Measurements from ENCODE around the gene VPS51. TPM values are rescaled to one million over a fixed set of nuclear protein-coding genes. Genes with fewer than 3 reads are reported as not detected.

The VPS51 gene
- total and polyA plus RNA-seq, 2 experiments from 2014 or later = 45.3 to 450 TPM

- ATAC-seq (no peak), DNase-seq (ENCODE audit: low spot score) (peak; percentile 50)
- Histone ChIP-seq H4K20me1 (replicated peaks; ENCODE audit: insufficient read depth) (no peaks in the 10 kb centered on the region), H3K27ac (ENCODE audit: low read depth) (no peak overlapping the region), H3K4me2 (no peak overlapping the region), H3K36me3 (ENCODE audit: insufficient read depth) (peaks cover 6% of the 10 kb centered on the region), H3K4me1 (ENCODE audit: insufficient read depth) (peaks cover 8% of the 10 kb centered on the region; the same call in 1 of the 2 replicates), H3K79me2 (replicated peaks; ENCODE audit: insufficient read depth) (peaks cover 19% of the 10 kb centered on the region), H3K9me2 (ENCODE audit: insufficient read depth) (no peaks in the 10 kb centered on the region), H3F3A (replicated peaks; ENCODE audit: low read depth) (0 out of 2 replicates have a peak, but pooled peaks cover 15% of the 10 kb centered on the region), H2AFZ (no peak overlapping the region), H3K27me3 (ENCODE audit: insufficient read depth) (no peaks in the 10 kb centered on the region), H3K4me3 (no peak overlapping the region)
- Mint-ChIP-seq H3K9me3 (no peaks in the 10 kb centered on the region; the same call in 2 of the 3 replicates), H3K27ac (no peak overlapping the region), H3K36me3 (ENCODE audit: low read depth) (peaks cover 48% of the 10 kb centered on the region), H3K4me3 (no peak overlapping the region; the same call in 2 of the 3 replicates), H3K4me1 (peaks cover 13% of the 10 kb centered on the region), H3K27me3 (ENCODE audit: insufficient read depth, low read depth, poor library complexity) (peaks cover 10% of the 10 kb centered on the region)
- TF ChIP-seq, protein P1, sequence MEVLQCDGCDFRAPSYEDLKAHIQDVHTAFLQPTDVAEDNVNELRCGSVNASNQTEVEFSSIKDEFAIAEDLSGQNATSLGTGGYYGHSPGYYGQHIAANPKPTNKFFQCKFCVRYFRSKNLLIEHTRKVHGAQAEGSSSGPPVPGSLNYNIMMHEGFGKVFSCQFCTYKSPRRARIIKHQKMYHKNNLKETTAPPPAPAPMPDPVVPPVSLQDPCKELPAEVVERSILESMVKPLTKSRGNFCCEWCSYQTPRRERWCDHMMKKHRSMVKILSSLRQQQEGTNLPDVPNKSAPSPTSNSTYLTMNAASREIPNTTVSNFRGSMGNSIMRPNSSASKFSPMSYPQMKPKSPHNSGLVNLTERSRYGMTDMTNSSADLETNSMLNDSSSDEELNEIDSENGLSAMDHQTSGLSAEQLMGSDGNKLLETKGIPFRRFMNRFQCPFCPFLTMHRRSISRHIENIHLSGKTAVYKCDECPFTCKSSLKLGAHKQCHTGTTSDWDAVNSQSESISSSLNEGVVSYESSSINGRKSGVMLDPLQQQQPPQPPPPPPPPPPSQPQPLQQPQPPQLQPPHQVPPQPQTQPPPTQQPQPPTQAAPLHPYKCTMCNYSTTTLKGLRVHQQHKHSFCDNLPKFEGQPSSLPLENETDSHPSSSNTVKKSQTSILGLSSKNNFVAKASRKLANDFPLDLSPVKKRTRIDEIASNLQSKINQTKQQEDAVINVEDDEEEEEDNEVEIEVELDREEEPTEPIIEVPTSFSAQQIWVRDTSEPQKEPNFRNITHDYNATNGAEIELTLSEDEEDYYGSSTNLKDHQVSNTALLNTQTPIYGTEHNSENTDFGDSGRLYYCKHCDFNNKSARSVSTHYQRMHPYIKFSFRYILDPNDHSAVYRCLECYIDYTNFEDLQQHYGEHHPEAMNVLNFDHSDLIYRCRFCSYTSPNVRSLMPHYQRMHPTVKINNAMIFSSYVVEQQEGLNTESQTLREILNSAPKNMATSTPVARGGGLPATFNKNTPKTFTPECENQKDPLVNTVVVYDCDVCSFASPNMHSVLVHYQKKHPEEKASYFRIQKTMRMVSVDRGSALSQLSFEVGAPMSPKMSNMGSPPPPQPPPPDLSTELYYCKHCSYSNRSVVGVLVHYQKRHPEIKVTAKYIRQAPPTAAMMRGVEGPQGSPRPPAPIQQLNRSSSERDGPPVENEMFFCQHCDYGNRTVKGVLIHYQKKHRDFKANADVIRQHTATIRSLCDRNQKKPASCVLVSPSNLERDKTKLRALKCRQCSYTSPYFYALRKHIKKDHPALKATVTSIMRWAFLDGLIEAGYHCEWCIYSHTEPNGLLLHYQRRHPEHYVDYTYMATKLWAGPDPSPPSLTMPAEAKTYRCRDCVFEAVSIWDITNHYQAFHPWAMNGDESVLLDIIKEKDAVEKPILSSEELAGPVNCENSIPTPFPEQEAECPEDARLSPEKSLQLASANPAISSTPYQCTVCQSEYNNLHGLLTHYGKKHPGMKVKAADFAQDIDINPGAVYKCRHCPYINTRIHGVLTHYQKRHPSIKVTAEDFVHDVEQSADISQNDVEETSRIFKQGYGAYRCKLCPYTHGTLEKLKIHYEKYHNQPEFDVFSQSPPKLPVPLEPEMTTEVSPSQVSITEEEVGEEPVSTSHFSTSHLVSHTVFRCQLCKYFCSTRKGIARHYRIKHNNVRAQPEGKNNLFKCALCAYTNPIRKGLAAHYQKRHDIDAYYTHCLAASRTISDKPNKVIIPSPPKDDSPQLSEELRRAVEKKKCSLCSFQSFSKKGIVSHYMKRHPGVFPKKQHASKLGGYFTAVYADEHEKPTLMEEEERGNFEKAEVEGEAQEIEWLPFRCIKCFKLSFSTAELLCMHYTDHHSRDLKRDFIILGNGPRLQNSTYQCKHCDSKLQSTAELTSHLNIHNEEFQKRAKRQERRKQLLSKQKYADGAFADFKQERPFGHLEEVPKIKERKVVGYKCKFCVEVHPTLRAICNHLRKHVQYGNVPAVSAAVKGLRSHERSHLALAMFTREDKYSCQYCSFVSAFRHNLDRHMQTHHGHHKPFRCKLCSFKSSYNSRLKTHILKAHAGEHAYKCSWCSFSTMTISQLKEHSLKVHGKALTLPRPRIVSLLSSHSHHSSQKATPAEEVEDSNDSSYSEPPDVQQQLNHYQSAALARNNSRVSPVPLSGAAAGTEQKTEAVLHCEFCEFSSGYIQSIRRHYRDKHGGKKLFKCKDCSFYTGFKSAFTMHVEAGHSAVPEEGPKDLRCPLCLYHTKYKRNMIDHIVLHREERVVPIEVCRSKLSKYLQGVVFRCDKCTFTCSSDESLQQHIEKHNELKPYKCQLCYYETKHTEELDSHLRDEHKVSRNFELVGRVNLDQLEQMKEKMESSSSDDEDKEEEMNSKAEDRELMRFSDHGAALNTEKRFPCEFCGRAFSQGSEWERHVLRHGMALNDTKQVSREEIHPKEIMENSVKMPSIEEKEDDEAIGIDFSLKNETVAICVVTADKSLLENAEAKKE (CRISPR knock-in tag; IDR thresholded peaks at IDR 0.05) = no peak
- no peak for TF ChIP-seq CREB1 (CRISPR knock-in tag; IDR thresholded peaks at IDR 0.05; ENCODE audit: low read depth)
- TF ChIP-seq, protein P2, sequence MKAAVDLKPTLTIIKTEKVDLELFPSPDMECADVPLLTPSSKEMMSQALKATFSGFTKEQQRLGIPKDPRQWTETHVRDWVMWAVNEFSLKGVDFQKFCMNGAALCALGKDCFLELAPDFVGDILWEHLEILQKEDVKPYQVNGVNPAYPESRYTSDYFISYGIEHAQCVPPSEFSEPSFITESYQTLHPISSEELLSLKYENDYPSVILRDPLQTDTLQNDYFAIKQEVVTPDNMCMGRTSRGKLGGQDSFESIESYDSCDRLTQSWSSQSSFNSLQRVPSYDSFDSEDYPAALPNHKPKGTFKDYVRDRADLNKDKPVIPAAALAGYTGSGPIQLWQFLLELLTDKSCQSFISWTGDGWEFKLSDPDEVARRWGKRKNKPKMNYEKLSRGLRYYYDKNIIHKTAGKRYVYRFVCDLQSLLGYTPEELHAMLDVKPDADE (IDR thresholded peaks at IDR 0.05) = no peak
- no peak for TF ChIP-seq JUNB (IDR thresholded peaks at IDR 0.05; ENCODE audit: unreplicated experiment)
- TF ChIP-seq, protein P3, sequence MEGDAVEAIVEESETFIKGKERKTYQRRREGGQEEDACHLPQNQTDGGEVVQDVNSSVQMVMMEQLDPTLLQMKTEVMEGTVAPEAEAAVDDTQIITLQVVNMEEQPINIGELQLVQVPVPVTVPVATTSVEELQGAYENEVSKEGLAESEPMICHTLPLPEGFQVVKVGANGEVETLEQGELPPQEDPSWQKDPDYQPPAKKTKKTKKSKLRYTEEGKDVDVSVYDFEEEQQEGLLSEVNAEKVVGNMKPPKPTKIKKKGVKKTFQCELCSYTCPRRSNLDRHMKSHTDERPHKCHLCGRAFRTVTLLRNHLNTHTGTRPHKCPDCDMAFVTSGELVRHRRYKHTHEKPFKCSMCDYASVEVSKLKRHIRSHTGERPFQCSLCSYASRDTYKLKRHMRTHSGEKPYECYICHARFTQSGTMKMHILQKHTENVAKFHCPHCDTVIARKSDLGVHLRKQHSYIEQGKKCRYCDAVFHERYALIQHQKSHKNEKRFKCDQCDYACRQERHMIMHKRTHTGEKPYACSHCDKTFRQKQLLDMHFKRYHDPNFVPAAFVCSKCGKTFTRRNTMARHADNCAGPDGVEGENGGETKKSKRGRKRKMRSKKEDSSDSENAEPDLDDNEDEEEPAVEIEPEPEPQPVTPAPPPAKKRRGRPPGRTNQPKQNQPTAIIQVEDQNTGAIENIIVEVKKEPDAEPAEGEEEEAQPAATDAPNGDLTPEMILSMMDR (conservative IDR thresholded peaks at IDR 0.05; ENCODE audit: low read depth in 2 of 2) = peak in 1 of 2 experiments; percentile 53; a peak in 3 of 4 replicates
- TF ChIP-seq POLR2AphosphoS5 (IDR thresholded peaks at IDR 0.05; ENCODE audit: low read depth) = no peak
These were observed 33.8 kb downstream of the VPS51 start for GRCh38 chr11:65129649-65130441.
